Nephron (organoid): ENCODE measurements around the gene ARL4D.

Experiments used
- H3K27ac Mint-ChIP-seq, 3 experiments: 2 replicates each; pipeline ENCODE4 v1.8.0; 2020; ENCODE audit warnings: mixed read lengths in 3 of 3, mild to moderate bottlenecking in 2 of 3, moderate library complexity in 1 of 3
- H3K27me3 Mint-ChIP-seq: 2 replicates; pipeline ENCODE4 v1.8.0; 2021; ENCODE audit warnings: low read depth, mild to moderate bottlenecking, moderate library complexity, mixed read lengths
- H3K36me3 Mint-ChIP-seq: 2 replicates; pipeline ENCODE4 v1.8.0; 2020; ENCODE audit warnings: low read depth, mixed read lengths
- H3K4me1 Mint-ChIP-seq: 2 replicates; pipeline ENCODE4 v1.8.0; 2020; ENCODE audit warnings: mixed read lengths
- H3K4me3 Mint-ChIP-seq, 3 experiments: 2 replicates each; pipeline ENCODE4 v1.8.0; 2020; ENCODE audit warnings: mild to moderate bottlenecking in 3 of 3, mixed read lengths in 3 of 3, moderate library complexity in 2 of 3
- H3K9me3 Mint-ChIP-seq: 2 replicates; pipeline ENCODE4 v1.8.0; 2020; ENCODE audit warnings: mixed read lengths
- CTCF ChIP-seq, 3 experiments: fragments of 200-600 bp; sonication (generic); IDR thresholded peaks; one replicate each; pipeline ENCODE4 v1.5.0; 2021; ENCODE audit warnings: antibody characterized with exemption in 3 of 3; ENCODE audit not compliant: unreplicated experiment in 3 of 3

The ARL4D gene

GRCh38 chr17:43395165-43395564, 3.6 kb upstream of the ARL4D start:
- Mint-ChIP-seq H3K4me3 (no peak overlapping the region), H3K27ac (no peak overlapping the region), H3K27me3 (no peaks in the 10 kb centered on the region), H3K36me3 (no peaks in the 10 kb centered on the region), H3K4me1 (peaks cover 21% of the 10 kb centered on the region), H3K9me3 (no peaks in the 10 kb centered on the region)
- no peak for TF ChIP-seq CTCF (IDR thresholded peaks at IDR 0.05; ENCODE audit: unreplicated experiment in 3 of 3)

DNA sequence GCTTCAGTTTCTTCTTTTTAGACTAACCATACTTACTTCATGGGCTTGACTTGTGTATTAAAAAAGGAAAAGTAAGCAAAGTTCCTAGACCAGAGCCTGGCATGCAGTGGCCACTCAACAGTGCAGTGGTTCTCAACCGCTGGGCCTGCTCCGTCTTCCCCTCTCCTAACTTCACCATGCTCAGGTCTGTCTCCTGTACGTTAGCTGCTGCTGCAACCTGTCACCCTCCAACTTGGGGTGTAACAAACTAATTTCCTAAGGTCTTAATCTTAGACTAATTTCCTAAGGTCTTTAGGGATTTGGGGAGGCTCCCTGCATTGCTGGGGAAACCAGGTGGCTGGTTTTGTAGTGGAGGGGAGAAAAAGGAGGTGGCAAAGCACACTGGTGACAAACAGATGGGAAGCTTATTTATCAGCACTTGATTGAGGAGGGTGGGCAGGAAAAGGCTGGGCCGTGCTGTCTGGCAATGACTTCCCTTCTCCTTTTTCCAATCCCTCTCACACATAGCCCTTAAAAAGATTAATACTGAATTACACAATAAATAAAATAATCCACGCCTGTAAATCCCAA, 2.2 kb upstream of the ARL4D start:
- TF ChIP-seq CTCF (IDR thresholded peaks at IDR 0.05; ENCODE audit: unreplicated experiment in 3 of 3), result no peak
- no peaks in the 10 kb centered on the region for H3K36me3 Mint-ChIP-seq
- H3K27ac Mint-ChIP-seq, result peak overlapping the region in 2 of 3 experiments; percentile 49 to 60
- peaks cover 35% of the 10 kb centered on the region for H3K4me1 Mint-ChIP-seq
- no peaks in the 10 kb centered on the region for H3K9me3 Mint-ChIP-seq
- H3K4me3 Mint-ChIP-seq, result peak overlapping the region in 2 of 3 experiments; percentile 65 to 75
- H3K27me3 Mint-ChIP-seq, result no peaks in the 10 kb centered on the region

DNA sequence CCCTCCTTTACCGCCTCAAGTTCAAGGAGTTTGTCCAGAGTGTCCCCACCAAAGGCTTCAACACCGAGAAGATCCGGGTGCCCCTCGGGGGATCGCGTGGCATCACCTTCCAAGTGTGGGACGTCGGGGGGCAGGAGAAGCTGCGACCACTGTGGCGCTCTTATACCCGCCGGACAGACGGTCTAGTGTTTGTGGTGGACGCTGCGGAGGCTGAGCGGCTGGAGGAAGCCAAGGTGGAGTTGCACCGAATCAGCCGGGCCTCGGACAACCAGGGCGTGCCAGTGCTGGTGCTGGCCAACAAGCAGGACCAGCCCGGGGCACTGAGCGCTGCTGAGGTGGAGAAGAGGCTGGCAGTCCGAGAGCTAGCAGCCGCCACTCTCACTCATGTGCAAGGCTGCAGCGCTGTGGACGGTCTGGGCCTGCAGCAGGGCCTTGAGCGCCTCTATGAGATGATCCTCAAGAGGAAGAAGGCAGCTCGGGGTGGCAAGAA, 1.1 kb downstream of the ARL4D start:
- Mint-ChIP-seq H3K4me1 (peaks cover 36% of the 10 kb centered on the region), H3K36me3 (no peaks in the 10 kb centered on the region), H3K27ac (peak overlapping the region in 2 of 3 experiments; percentile 80 to 86), H3K27me3 (no peaks in the 10 kb centered on the region), H3K9me3 (no peaks in the 10 kb centered on the region), H3K4me3 (peak overlapping the region; percentile 91 to 96 (median 94))
- no peak for TF ChIP-seq CTCF (IDR thresholded peaks at IDR 0.05; ENCODE audit: unreplicated experiment in 3 of 3)

- no peak for TF ChIP-seq CTCF (IDR thresholded peaks at IDR 0.05; ENCODE audit: unreplicated experiment in 3 of 3)
- no peaks in the 10 kb centered on the region for H3K9me3 Mint-ChIP-seq
- no peaks in the 10 kb centered on the region for H3K36me3 Mint-ChIP-seq
- peak overlapping the region; percentile 35 to 55 (median 42) for H3K27ac Mint-ChIP-seq
- H3K27me3 Mint-ChIP-seq, result no peaks in the 10 kb centered on the region
- peak overlapping the region; percentile 80 to 96 (median 85) for H3K4me3 Mint-ChIP-seq
- peaks cover 36% of the 10 kb centered on the region for H3K4me1 Mint-ChIP-seq
Observed at GRCh38 chr17:43400943-43401717, 2.3 kb downstream of the ARL4D start.

DNA sequence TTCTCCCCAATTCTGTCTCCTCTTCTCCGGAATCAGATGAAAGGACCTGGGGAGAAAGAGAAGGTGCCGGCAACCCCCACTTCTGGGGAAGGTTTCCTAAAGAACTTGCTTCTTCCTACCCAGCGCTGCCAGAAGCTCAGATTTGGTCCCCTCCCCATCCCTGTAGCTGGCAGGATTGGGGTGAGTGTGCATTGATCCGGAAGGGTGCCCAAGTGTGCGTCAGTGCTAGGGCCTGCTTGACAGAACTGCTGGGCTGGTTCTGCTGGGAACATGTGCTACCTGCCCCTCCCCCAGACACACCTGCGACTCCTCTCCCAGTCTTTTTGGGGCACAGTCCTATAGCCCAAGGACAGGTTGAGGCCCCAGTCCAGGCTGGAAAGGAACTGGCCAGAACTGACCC, 3.3 kb downstream of the ARL4D start:
- Mint-ChIP-seq H3K9me3 (no peaks in the 10 kb centered on the region), H3K4me3 (peak overlapping the region; percentile 28 to 59 (median 39)), H3K4me1 (peaks cover 36% of the 10 kb centered on the region), H3K36me3 (no peaks in the 10 kb centered on the region), H3K27ac (no peak overlapping the region), H3K27me3 (no peaks in the 10 kb centered on the region)
- TF ChIP-seq CTCF (IDR thresholded peaks at IDR 0.05; ENCODE audit: unreplicated experiment in 3 of 3), result no peak
